Right hindlimb (tissue), 1 donor: ENCODE measurements around the gene SUSD2.
"Not testable (repeated sequence)": the region's sequence is repeated elsewhere in the genome, so short reads cannot be mapped to it uniquely, and the experiment has no call there.

Experiments used
- DNase-seq: peaks from one replicate; pipeline ENCODE4 v3.0.0-alpha.2; 2018

SUSD2 gene

DNA sequence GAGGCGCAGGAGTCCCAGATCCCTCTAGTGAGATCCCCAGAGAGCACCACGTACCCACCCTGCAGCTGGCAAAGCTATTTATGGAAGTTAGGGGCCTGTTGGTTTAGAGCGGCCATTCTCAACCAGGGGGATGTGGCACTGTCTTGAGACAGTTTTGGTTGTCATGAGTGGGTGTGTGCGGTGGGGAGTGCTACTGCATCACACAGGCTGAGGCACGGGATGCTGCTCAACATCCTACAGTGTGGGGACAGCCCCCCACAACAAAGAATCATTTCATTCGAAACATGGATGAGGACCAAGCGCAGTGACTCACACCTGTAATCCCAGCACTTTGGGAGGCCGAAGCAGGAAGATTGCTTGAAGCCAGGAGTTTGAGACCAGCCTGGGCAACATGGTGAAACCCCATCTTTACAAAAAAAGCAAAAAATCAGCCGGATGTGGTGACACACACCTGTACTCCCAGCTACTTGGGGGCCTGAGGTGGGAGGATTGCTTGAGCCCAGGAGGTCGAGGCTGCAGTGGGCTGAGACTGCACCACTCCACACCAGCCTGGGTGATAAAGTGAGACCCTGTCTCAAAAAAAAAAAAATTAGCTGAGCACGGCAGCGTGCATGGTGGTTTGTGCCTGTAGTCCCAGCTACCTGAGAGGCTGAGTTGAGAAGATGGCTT, 35.4 kb downstream of the SUSD2 start:
- no peak for DNase-seq

- no peak for DNase-seq
Measured at GRCh38 chr22:24217384-24217783, 36.1 kb downstream of the SUSD2 start.

DNA sequence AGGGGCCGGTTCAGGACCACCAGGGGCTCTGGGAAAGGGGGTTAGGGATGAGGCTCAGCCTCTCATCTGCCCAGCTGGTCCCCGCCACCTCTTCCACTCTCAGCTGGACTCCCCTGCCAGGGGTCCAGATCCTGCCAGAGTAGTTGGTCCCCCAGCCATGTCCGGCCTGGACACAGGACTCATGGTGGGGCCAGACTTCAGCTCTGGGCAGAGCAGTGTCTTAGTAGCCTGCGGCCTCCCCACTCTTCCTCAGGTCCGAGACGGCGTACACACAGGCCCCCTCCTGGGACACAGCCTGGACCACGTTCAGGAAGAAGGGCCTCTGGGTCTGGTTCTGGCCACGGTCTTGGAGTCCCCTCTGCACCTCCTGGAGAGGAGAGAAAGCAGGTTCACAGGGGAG, 38.5 kb downstream of the SUSD2 start:
- DNase-seq = no peak

DNA sequence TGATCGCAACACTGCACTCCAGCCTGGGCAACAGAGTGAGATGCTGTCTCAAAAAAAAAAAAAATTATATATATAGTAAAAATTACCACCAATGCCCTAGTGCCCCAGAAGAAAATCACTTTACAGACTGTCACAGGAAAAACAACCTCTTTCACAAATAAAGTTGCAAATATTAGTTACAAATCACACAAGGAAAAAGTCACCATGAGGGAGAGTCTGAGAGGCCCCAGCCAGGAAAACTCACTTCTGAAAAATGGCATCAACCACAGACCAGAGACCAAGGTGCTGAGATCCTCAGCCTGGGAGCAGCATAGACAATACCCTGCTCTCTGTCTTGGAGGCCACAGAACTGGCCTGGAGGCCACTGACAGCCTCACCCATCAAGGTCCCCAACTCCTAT, 43.2 kb downstream of the SUSD2 start:
- DNase-seq = no peak

GRCh38 chr22:24225044-24225601, 43.8 kb downstream of the SUSD2 start:
- DNase-seq = no peak

- DNase-seq = no peak
Measured at GRCh38 chr22:24225951-24226350, 44.7 kb downstream of the SUSD2 start.

DNA sequence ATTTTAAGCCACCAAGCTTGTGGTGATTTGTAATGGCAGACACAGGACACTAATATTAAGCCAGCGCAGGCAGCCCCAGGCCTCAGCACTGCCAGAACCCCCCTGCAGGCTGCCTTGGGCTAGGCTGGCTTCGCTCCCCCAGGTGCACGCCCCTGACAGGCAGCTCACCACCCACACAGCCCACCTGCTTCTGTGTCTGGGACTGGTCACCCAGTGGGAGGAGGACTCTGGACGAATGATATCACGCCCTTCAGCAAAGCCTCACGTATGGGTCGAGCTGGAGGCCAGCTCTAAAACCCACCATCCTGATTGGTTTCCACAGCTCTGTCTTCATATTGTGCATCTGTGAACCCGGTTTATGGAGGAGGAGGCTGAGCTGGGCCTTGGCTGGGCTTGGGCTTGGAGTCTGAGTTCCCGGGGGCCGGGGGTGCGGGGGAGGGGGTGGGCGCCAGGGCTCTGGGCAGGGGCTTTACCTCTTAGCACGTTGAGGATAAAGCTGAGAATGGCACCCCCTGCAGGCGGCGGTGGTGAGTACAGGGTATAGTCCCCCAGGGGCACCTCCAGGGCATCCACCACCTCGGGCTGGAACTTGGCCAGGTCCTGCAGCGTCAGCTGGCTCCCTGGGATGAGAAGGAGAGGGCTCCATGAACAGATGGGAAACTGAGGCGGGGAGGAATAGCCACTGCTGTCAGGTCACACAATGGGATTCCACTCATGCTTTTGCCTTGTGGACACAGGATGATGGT, 49.8 kb downstream of the SUSD2 start:
- no peak for DNase-seq

DNA sequence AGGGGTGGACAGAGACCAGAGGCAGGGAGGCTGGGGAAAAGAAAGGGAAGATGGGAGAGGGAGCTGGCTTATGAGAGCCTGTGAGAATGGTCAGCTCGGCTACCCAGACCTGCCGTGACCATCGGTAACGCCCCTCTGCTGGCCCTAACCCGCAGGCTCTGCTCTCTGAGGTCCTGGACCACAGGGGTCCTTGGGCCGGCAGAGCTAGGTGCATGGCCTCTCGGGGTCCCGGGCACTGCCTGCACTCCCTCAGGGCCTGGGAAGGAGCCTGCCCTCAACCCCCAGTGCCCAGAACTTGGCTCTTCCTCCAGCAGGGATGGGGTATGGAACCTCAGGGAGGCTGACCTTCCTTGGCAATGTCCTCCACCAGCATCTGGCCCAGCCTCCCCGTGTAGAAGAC, 50.4 kb downstream of the SUSD2 start:
- no peak for DNase-seq

DNA sequence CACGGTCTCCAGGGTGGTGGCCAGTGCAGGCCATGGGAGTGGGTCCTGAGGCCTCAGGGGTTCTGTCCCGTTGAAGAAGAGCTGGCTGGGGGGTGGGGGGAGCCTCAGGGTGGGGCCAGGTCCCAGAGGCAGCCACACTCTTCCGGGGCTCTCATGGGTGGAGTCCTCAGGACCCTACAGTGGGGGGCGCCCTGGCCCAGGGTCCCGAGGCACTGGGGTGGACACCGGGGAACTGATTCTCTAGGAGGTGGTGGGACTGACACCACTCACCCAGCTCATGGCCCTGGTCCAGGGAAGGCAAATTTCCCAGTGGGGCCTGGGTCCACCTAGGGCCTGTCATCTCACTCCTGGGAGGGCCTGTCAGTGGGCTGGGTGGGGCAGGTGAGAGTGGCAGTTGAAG, 50.8 kb downstream of the SUSD2 start:
- DNase-seq = no peak

GRCh38 chr22:24232725-24233124, 51.4 kb downstream of the SUSD2 start:
- no peak for DNase-seq

GRCh38 chr22:24233235-24233634, 51.9 kb downstream of the SUSD2 start:
- no peak for DNase-seq

GRCh38 chr22:24233816-24234215, 52.5 kb downstream of the SUSD2 start:
- no peak for DNase-seq

- no peak for DNase-seq
Measured at GRCh38 chr22:24235315-24235714, 54.0 kb downstream of the SUSD2 start.

- no peak for DNase-seq
Measured at GRCh38 chr22:24236656-24237055, 55.4 kb downstream of the SUSD2 start.

- not testable (repeated sequence) for DNase-seq
Measured at GRCh38 chr22:24238101-24238694, 56.9 kb downstream of the SUSD2 start.
